Inflammatory macrophage (primary cell): ENCODE data around the gene RAB12.
"Not testable (repeated sequence)": the region's sequence is repeated elsewhere in the genome, so short reads cannot be mapped to it uniquely, and the experiment has no call there.

Source experiments
- DNase-seq, 2 donors: peaks; one replicate each; pipeline ENCODE4 v3.0.0-alpha.2; 2020 to 2022

The RAB12 gene

DNA sequence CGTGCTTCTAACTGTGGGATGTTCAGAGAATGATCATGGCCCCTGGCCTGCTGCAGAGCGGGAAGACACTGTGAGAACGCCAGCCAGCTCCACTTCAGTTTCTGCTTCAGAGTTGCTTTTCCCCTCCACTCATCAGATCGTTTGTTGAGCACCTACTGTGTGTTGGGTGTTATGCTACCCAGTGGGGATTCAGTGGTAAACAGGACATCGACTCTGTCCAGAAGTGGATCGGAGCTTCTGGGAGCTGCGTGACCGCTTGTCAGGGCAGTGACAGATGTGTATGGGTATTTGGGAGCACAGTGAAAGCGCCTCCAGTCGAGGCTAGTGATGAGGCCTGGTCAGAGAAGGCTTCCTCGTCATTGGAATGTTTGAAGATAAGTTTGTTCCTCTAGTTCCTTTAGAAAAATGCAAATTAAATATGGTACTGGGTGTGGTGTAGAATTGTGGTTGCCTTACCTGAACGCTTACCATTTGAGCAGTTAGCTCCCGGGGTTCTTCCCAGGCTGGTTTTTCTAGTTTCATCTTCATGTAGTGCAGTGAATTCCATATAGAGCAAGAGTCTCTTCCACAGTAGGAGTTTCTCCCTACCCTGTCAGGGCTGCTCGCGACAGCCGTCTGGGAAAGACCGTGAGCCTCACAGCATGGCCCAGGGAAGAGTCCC, 2.8 kb downstream of the RAB12 start:
- no peak for DNase-seq

DNA sequence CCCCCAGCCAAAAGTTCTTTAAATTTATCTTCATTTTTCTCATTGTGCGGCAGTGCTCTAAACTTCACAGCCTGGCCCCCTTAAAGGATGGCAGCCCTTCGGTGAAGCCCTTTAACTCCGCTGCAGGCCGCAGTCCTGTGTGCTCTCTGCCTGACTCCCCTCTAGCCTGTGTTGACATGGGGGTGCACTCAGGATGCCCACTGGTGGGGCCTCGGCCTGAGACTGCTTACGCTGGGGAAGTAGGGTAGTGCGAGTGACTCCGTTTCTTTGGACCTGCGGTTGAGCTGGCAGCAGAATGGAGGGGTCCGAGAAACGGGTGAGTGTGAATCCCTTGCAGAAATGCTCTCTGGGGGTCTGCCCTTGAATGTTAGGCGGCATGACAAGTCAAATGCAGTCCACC, 5.6 kb downstream of the RAB12 start:
- no peak for DNase-seq

DNA sequence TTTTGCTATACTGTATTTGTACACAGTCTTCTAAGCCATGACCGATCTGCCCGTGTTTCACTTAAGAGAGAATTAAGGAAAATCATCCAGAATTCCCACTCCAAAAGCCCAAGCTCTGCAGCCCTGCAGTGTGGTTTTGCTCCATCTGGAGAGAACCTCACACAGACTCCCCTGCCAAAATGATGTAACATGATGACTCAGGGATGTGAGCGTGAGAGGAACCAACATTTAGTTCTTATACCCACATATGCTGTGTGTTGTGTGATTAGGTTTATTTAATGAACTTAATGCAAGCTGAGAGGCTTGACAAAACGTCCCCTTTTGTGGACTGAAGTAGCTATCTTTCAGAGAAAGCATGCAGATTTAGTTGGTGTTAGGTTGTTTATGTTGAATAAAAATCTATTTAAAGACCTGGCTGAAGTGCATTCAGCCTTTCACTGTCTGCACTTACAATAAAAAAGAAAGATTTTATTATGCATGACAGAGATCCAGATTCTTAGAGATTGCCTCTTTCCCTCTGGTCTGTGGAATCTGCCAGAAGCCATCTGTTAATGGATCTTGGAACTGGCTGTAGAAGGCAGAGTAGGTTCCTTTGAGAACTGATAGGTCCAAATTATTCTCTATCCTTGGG, 6.3 kb downstream of the RAB12 start:
- peak; percentile 69 to 81 for DNase-seq

DNA sequence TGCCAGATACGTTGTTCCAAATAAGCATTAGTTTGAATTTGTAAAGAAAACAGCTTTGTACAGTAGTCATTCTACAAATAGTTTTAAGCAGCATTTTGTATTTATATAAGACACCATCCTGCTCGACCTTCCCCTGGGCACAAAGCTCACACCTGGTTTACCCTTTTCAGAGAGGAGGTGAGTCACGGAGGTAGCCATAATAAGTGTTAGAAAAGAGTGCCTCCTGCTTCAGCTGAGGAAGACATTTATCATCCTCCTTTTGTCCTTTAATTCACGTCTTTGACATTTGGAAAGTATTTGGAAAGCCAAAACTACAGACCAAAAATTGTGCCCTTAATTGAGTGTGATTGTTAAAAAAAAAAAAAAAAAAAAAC, 6.8 kb downstream of the RAB12 start:
- DNase-seq: no peak

DNA sequence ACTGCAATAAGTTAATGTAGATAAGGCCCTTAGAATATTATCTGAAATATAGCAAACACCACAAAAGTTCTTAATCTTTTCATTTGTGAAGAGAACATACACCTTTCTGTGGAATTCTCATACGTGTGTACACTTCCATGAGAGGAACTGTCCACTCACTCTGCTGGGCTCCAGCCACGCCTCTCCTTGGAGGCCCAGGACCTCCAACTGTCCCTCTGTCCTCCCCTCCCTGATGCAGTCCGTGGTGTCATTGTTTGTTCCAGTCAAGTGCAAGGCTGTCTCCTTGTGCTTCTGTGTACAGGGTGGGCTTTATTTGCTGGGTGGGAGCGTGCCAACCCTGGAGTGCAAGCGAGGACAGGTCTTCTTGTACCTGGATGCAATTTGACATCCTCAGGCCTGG, 8.7 kb downstream of the RAB12 start:
- DNase-seq: no peak

DNA sequence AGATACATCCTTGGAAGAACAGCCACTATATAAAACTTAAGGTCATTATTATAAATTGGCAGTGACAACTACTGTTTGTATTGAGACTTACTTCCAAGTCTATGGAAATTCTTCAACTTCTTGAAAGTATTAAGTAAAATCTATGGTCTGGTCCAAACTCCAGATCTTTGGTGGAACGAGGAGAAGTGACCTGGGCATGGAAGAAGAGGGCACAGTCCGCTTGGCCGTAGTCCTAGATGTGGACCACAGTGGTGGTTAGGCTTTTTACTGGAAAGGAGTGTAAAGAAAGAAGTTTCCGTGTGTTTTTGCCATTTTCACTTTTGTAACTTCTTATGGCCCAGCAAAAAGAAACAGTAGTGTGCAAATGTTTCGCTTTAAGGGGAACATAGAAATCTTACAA, 9.8 kb downstream of the RAB12 start:
- DNase-seq: no peak

DNA sequence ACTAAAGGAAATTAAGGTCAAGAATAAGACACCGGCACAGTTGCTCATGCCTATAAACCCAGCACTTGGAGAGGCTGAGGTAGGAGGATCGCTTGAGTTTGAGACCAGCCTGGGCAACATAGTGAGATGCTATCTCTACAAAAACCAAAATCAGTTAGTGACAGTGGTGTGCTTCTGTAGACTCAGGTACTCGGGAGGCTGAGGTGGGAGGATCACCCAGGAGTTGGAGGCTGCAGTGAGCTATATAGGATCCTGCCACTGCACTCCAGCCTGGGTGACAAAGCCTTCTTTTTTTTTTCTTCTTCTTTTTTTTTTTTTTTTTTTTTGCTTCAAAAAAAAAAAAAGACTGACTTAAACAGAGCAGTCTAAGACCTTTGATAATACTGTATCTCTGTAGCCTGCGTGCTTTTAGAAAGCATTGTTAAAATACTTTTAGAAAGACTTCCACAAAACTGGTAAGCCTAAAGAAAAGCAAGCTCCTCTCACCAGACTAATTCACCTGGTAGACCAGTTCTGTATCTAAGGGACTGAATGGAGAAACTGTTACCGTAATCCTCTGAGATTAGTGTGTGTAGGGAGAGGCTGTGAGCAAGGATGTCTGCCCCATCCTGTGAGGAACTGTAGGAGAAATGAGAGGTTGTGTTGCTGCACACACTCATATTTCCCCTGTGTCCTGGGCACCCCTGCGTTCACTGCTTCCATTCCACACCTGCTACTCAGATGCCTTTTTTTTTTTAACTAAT, 10.8 kb downstream of the RAB12 start:
- no peak for DNase-seq

DNA sequence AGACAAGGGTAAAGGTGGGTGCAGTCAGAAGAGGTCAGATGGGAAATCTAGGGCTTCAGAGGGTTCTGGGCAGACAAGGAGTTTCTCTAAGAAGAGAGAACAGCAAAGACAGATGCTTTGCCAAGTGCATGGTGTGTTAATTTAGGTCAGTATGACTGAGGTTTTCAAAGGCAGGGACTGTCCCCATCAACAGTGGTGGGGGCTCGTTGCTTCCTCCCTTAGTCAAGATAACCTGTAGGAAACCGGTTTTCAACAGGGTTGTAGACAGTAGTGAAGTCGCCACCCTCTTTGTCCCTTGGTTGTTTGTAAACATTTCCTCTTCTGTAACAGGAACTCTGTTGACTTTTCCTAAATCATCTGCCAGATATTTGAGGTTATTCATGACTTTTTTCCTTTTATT, 11.6 kb downstream of the RAB12 start:
- peak in 1 of 2 donors; percentile 6 for DNase-seq

DNA sequence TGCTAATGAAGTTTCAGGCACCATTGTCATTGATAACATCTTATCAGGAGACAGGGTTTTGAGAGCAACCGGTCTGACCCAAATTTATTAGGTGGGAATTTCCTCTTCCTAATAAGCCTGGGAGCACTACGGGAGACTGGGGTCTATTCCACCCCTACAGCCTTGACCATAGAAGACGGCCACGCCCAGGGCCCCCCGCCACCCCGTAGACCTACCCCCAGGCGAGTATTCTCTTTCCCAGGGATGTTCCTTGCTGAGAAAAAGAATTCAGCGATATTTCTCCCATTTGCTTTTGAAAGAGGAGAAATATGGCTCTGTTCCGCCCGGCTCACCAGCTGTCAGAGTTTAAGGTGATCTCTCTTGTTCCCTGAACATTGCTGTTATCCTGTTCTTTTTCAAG, 13.4 kb downstream of the RAB12 start:
- DNase-seq: not testable (repeated sequence)

DNA sequence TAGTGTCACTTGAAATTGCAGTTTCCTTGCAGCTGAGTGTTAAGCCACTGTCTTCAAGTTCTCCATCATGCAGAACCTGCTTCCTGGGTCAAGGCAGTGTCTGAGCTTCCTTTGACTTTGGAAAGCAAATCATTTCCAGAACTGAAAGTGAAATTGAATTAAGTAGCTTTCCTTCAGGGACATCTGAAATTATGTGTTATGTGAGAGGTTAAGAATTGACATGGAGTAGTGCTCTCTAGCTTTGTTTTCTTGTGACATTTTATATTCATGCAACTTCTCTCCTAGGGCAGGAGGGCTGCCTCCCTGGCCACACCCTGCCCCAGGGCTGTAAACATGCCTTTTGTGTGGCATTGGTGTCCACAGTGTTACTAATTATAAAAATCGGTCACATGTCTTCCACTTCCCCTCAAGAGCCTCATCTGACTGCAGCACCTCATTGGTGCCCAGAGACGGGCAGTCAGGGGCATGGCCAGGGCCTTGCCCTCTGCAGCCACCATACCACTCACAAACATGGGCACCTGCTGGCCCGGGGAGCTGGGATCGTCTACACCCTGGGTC, 14.4 kb downstream of the RAB12 start:
- DNase-seq: peak; percentile 86 to 89

DNA sequence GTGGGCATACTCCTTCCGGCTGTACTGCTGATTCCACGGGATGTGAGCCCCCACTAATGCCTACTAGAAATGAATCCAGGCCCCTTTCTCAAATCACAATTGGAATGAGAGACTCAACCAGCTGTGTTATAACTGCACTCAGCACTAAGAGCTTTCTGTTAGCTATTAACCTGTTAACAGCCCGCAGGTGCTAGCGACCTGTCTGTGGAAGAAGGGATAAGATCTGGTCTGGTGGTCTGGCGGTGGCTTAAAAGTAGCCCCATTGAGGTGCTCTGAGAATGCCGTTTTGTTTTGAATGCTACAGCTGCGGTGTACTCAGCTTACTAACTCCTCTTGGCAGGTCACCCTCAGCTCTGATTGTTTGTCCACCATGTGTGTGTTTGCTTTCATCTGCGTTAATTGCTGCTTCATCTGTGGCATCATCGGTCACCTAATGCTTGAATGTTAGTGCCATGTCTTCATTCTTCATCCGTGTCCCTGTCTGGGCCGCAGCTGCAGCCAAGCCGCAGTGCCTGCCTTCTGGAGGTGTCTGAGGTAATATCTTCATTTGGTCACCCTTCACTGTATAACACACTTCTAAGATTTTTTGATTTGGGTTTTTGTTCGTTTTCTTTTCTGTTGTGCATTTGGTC, 16.3 kb downstream of the RAB12 start:
- no peak for DNase-seq

DNA sequence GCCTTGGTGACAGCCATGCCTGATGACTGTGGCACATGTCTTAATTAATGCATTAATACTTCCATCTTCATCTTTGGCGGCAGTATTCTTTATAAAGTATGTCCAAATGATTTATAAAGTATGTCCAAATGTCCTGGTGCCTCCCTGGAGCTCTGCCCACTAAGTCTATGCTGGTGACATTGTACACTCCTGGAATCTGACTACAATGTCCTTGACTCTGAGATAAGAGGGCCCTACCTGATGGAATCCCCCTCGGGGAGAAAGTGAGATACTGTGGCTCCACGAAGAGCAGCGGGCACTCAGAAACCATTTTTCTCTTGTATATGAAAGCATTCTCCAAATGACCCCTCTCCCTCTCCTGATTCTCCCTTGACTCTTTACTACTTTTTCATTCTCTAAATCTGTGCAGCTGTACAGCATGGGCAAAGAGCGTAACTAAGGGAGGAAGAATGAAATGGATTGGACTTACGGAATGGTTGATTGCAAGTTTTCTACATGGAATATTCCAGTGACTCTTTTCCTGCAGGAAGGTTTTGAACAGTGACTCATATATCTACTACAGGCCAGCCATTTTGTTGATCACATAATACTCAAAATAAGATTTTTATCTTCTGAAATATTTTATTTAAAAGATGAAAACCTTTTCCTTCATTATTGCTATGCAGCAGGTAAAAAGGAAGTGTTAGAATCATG, 17.3 kb downstream of the RAB12 start:
- no peak for DNase-seq

DNA sequence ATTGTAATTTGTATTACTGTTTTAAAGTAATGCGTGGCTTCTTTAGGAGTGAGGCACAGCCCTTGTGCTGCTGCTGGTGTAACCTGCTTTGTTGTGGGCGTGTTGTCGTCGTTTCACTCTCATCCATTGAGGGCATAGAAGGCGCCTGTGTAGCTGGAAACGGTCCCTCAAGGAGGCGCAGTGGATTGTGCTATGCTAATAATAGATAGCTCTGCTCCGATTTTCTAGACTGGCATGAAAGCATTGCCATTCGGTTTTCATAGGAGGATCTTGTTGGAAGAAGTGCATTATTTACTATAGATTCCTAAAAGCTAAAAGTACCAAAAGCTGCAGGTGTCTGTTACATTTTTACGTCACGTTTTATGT, 17.9 kb downstream of the RAB12 start:
- DNase-seq: no peak

DNA sequence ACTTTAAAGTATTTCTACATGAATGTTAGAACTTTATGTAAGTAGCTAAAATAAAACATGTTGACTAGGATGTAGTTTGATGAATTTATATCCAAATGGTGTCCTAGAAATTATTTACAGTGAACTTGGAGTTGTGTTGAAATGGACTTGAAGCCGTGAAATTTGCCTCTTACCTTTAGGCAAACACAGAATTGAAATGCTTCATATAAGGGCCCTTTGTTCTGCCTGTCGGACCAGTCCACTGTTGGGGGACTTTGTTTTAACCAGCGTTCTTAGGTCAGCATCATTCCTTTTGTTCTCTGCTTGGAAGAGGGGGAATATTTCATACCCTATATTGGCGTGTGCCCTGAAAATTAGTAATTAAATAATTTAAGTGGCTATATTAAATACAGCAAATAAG, 18.3 kb downstream of the RAB12 start:
- no peak for DNase-seq

DNA sequence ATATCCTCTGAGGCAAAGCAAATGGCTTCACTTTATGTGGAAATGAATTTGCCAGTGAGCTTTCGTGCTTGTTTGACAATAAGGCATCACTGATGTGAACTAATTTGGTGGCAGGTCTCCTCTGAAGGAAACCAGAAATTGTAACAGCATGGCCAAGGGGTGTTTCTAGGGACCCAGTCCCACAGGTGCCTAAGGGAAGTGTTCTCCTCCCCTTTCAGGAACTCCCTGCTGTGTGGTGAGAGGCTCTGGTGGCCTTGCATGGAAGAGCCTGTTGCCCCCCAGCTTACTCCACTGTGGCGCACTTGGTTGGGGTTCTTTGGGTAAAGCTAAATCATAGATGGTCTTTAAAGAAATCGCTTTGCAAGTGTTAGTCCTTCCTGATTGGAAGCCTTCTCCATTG, 20.4 kb downstream of the RAB12 start:
- no peak for DNase-seq

DNA sequence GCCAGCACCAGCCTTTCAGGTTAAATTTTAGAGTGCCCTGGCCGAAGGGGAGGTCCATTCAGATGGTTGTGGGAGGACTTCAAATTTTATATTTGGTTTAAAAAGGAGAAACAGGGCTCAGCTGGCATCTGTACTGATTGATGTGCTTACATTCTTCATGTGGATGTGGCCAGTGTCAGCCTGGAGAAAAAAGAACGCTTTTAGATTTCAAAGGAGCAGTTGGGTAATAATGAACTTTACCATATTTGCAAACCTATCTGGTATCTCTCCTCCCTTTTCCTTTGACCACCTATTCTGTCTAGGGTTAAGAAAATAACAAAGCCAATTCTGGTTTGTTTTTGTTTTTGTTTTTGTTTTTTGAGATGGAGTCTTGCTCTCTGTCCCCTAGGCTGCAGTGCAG, 21.3 kb downstream of the RAB12 start:
- no peak for DNase-seq

DNA sequence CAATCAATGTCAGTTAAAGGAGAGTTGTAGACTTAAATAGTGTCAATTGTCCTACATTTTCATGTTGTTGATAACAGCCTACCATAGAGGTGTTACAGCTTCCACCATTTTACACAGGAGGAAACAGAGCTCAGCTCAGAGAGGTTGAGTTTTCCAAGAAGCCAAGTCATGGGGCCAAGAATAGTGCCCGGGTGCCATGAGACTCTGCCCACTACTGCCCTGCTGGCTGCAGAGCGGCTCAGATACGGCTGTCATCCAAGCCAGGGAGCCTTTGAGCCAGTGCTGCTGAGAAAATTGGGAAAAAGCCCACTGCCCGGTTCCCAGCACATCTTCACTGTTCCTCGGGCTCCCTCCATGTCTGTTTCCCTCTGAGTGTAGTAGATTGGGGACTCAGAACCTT, 22.0 kb downstream of the RAB12 start:
- no peak for DNase-seq

DNA sequence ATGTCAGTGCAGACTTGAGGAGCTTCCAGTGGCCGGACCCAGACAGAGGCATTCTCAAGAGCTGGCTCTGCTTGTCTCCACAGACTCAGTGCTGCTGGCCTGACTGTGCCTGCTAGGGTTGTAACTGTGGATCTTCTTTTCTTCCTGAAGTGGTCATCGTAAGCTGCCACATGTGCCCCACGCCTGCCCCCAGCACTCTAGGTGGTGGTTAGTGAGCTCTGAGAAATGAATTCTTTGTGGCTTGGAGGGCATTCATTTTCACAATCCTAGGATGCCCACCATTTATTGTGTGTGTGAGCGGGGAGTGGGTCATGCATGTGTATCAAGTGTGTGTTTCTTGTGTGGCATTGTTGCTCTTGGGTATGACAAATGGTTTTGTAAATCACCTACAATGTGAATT, 23.1 kb downstream of the RAB12 start:
- DNase-seq: no peak

DNA sequence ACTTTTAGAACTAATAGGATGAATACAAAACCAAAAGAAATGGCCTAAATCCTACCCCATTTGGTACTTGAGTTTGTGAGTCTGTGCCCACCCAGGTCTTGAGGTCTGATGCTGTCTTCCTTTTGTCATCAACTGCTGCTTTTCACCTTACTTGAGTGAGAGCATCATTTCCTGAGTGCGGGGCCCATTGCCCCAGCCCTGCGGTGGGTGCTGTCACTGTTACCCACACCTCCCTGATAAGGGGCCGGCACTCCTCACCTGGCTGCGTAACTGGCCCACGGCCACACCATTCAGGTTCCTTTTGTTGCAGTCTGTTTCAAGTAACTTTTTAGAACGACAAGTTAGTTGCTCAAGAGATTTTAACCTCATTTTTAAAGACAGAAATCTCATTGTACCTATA, 25.3 kb downstream of the RAB12 start:
- no peak for DNase-seq

DNA sequence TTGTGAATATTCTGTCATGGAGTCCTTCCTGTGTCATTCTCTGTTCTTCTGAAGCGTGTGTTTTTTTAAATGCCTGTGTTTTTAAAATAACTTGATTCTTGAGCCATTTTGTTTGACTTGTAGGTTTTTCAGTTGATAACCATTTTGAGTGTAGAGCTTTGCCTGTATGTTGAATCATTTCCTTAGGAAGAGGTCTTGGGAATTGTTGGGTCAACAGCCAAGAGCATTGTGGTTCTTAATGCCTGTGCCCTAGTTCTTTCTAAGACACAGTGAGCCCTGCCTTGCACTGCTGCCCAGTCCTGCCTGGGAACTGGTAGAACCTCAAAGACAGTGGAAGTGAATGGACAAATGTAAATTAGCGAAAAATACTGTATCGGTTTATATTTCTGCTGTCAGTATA, 25.9 kb downstream of the RAB12 start:
- no peak for DNase-seq

DNA sequence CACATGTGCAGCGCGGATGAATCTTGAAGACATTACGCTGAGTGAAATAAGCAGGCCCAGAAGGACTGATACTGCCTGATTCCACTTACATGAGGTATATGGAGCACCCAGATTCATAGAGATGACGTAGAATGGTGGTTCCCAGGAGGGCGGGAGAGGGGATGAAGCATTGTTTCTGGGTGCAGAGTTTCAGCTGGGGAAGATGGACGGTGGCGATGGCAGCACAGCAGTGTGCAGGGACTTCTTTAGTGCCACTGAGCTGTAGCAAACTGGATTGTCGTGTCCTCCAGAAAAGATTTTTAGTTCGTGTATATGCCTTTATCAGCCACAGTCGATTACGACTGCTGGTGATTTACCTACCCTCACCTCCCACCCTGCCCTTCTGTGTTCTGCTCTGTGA, 30.5 kb downstream of the RAB12 start:
- no peak for DNase-seq

DNA sequence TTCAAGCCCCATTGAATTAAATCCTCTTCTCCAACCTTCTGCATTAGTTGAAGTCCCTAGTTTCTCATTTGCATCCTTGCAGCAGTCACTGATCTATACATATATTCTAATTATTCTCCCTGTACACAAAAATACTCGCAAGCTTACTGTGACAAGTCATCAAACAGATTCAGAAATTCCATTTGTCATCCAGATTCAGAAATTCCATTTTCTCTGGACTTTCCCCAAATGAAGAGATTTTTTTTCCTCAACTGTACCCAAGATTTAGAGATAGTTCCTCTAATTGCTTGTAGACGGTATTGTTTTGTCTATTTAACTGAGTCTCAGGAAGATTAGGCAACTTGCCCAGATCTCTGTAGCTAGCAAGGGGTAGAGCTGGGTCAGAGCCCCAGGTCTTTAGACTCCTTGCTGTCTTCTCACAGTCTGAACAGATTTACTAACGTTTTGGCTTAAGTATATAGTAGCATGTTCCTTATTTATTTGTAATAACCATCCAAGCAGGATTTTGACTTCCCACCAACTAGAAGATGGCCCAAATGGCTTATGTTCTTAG, 34.2 kb downstream of the RAB12 start:
- no peak for DNase-seq

DNA sequence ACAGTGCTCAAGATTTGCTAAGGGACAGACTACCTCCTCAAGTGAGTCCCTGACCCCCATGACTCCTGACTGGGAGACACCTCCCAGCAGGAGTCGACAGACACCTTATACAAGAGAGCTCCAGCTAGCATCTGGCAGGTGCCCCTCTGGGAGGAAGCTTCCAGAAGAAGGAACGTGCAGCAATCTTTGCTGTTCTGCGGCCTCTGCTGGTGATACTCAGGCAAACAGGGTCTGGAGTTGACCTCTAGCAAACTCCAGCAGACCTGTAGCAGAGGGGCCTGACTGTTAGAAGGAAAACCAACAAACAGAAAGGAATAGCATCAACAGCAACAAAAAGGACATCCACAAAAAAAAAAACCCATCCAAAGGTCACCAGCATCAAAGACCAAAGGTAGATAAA, 38.1 kb downstream of the RAB12 start:
- DNase-seq: not testable (repeated sequence)
